GM19467 (cell line): Measurements from ENCODE around the gene DCAF6.
"Not testable (repeated sequence)": the region's sequence is repeated elsewhere in the genome, so short reads cannot be mapped to it uniquely, and the experiment has no call there.

Source experiments
- ATAC-seq: cut with Tn5 transposase; IDR thresholded peaks from one replicate; pipeline ENCODE4 v1.9.1; 2021; ENCODE audit warnings: mild to moderate bottlenecking, moderate library complexity; ENCODE audit not compliant: unreplicated experiment

The DCAF6 gene, protein sequence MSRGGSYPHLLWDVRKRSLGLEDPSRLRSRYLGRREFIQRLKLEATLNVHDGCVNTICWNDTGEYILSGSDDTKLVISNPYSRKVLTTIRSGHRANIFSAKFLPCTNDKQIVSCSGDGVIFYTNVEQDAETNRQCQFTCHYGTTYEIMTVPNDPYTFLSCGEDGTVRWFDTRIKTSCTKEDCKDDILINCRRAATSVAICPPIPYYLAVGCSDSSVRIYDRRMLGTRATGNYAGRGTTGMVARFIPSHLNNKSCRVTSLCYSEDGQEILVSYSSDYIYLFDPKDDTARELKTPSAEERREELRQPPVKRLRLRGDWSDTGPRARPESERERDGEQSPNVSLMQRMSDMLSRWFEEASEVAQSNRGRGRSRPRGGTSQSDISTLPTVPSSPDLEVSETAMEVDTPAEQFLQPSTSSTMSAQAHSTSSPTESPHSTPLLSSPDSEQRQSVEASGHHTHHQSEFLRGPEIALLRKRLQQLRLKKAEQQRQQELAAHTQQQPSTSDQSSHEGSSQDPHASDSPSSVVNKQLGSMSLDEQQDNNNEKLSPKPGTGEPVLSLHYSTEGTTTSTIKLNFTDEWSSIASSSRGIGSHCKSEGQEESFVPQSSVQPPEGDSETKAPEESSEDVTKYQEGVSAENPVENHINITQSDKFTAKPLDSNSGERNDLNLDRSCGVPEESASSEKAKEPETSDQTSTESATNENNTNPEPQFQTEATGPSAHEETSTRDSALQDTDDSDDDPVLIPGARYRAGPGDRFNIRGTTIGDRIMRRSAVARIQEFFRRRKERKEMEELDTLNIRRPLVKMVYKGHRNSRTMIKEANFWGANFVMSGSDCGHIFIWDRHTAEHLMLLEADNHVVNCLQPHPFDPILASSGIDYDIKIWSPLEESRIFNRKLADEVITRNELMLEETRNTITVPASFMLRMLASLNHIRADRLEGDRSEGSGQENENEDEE

GRCh38 chr1:167936068-167936929, at the start of gene DCAF6:
DCAF6 (plus strand) TSS chr1:167936683; CDS start chr1:167936912, 229 bp downstream.
- ATAC-seq = peak; percentile 76

DNA sequence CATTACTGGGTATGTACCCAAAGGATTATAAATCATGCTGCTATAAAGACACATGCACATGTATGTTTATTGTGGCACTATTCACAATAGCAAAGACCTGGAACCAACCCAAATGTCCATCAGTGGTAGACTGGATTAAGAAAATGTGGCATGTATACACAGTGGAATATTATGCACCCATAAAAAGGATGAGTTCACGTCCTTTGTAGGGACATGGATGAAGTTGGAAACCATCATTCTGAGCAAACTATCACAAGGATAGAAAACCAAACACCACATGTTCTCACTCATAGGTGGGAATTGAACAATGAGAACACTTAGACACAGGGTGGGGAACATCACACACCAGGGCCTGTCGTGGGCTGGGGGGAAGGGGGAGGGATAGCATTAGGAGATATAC, 49.3 kb upstream of the DCAF6 start:
- ATAC-seq = not testable (repeated sequence)

DNA sequence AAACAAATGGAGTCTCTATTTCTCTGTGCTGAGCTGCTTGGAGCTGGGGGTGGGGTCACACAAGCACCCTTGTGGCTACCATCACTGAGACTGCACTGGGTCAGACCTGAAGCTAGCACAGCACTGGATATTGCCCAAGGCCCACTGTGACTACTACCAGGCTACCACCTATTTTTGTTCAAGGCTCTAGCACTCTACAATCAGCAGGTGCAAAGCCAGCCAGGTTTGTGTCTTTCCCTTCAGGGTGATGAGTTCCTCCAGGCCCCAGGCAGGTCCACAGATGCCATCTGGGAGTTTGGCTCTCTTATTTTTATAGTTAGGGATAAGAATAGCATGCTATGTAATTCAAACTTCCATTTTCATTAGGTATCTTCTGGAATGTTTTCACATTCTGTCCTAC, 46.1 kb upstream of the DCAF6 start:
- no peak for ATAC-seq

- ATAC-seq = no peak
Observed at GRCh38 chr1:167893798-167894197, 42.7 kb upstream of the DCAF6 start.

- ATAC-seq = no peak
Observed at GRCh38 chr1:167898578-167899222, 37.8 kb upstream of the DCAF6 start.

- ATAC-seq = peak; percentile 82
Observed at GRCh38 chr1:167899253-167899681, 37.2 kb upstream of the DCAF6 start.

DNA sequence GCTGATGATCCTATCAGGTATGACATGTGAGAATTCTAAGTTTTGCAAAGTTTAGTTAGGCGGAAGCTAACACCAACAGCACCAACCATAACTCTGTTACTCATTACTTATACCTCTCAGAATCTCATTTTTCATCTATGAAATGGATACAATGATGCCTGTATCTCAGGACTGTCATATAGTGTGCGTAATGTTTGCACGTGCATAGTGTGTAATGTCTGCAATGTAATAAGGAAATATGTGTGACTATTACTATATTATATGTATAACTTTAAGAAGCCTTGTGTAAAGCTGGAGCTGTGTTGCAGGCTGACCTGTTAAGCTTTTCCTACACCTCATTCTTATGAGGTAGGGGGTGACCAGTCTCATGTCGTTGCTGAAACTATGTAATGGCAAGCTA, 35.6 kb upstream of the DCAF6 start:
- no peak for ATAC-seq

DNA sequence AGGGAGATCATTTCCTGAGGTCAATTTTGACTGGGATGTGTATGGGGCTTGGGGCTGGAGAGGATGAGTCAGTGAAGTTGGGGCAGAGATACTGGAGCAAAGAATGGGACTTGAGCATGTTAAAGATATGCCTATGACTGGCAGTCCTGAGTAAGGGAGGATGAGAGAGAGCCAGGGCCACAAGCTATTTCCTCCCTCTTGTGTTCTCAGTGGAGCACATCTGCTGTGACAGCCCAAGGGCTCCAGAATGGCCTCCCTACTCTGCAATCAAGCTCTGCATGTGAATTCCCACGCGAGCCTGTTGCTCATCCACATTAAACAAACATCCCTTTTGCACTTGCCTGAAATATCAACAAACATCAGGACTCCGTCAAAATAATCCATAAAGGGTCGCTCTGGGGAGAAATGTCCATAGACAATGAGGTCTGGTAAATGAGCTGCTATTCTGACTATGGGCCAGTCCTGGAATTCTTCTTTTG, 31.8 kb upstream of the DCAF6 start:
- ATAC-seq = no peak

DNA sequence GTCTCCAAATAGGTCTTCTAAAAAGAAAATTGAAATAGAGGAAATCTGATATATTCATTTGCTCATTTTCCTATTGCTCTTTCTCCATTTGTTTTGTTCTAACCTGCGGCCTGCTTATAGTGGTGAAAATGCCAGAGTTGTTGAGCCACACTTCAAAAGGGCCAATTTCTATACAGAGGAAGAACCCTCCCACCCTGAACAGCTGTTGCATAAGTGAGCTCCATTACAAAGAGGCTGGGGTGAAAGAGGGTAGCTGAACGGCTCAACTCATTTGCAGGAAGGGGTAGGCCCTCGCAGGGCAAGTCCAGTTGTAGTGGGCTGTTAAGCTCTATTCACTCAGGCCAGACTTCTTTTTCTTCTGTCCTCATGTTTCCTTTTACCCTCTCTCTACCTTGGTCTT, 31.3 kb upstream of the DCAF6 start:
- ATAC-seq = no peak

DNA sequence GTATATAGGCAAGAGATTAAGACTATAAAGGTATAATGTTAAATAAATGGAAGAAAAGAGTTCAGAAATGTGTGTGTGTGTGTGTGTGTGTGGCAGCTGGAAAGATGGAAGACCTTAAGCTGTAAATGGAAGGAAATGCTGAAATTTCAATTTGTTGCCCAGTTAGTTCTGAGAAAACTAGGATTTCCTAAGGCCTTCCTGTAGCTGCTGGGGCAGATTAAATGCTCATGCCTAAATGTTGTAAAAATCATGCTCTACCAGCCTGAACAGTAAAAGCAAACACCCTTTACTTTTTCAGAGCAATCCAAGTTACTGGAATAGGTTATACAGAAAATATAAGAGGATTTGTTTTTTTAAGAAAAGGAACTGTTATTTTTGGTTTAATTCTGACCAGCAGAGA, 30.8 kb upstream of the DCAF6 start:
- no peak for ATAC-seq

- no peak for ATAC-seq
Observed at GRCh38 chr1:167909691-167910180, 26.7 kb upstream of the DCAF6 start.

GRCh38 chr1:167910530-167910929, 26.0 kb upstream of the DCAF6 start:
- no peak for ATAC-seq

DNA sequence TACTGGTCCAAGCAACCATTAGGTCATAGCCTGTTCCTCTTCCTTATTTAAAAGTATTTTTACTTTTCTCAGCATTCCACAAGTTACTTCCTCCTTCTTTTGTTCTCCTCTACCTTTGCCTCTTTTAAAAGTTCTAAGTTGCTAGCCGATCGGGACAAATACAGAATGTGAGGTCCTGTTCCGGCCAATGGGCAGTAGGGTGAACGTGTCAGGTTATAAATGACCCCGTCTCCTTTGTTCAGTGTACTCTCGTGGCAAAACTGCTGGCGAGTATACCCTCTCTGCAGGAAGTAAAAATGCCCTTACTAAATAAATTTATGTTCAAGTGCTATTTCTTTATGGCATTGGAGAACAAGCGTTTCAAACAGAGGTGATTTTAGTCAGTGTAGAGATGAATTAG, 25.1 kb upstream of the DCAF6 start:
- ATAC-seq = no peak

DNA sequence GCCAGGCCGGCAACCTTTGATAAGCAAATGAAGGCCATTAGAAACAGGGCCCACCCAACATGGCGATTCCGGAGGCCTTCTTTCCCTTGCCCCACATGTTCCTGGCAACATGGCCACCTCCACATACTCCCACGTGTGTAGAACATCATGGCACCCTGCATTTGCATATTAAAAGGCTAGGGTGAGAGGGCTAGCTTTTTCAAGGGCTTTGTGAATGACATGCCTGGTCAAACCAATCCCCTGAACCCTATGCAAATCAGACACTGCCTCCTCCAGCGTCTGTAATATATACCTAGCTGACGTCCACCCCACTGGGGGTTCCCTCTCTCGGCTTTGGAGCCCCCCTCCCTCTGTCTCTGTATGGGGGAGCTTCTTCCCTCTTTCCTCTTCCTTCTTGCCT, 24.2 kb upstream of the DCAF6 start:
- ATAC-seq = no peak

DNA sequence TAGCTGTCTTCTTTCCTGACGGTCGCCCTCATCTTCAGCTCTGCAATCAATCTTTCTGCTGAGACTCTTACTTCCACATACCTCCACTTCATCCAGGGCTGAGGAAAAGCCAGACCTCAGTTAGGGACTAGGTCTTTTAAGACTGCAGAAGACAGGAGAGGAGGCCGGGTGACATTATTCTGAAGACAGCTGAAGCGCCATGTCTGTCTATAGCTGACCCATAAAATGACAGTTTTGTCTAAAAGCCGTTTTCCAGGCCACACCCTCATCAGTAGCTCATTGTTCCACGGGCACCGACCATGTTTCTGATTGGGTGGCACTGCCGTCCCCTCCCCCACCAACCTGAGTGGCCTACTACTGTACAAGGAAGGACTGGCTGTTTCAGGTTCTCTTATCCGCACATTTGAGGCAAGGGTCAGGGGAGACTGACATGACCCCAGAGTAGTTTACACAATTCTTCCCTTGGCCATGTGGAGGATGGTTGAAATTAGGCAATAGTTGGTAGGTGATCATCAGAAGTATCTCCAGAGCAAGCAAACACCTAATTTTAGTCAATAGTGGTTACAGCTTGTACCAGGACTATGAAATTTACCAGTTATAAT, 22.5 kb upstream of the DCAF6 start, which contains the start of gene ADCY10:
Gene ADCY10, minus strand, starts transcription at position 240 of the 602 bp plus-strand sequence. CDS start 8,994 bp downstream, outside the sequence.
- no peak for ATAC-seq

- no peak for ATAC-seq
Observed at GRCh38 chr1:167915569-167915968, 20.9 kb upstream of the DCAF6 start.

DNA sequence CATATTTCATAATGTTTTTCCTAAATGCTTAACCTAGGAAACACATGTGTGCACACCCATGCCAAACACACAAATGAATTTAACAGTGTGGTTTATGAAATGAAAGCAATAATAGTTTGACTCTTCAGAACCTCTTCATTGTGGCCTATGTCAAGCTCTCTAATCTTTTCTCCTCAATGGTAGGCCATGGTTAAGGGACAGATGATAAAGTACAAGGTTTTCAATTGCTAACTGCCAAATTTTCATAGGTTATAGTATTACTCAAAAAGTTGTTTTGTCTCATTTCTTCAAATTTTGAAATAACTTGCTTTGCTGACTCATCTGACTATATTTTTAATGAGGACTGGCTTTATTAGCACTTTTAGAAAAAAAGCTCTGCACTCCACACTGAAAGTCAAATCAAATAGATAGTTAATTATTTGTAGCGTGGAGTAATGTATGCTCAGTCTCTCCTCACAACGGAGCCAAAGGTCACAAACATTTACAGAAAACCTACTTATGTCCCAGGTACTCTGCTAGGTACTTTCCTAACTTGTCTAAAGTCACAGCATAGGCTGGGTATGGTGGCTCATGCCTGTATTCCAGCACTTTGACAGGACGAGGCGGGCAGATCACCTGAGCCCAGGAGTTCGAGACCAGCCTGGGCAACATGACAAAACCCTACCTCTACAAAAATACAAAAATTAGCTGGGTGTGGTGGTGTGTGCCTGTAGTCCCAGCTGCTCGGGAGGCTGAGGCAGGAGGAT, 19.5 kb upstream of the DCAF6 start:
- ATAC-seq = no peak

DNA sequence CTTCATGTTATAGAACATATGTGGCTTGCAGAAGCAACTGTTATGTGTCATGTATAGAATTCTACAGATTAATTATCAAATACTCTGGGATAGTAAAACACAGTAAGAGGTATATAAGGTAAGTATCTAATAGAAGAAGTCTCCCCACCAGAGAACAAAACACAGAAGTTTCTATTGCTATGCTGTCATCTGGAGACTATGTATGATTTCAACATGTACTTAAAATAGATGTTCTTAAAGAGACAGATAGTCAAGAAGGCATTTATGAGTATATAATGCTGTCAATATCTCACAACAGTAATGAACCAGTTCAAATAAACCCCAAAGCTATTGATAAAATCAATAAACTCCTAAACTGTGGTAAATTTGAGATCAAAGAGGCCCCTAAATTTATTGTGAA, 14.5 kb upstream of the DCAF6 start:
- ATAC-seq = no peak

GRCh38 chr1:167922611-167923074, 13.8 kb upstream of the DCAF6 start:
- no peak for ATAC-seq
